IMR-90 (cell line): ENCODE data around the gene PTRHD1. TPM values are rescaled to one million over a fixed set of nuclear protein-coding genes. Genes with fewer than 3 reads are reported as not detected.

Experiments
- ATAC-seq: fragments of 200-7000 bp; cut with Tn5 transposase; 2 replicates; pipeline ENCODE4 v1.9.1; 2020; ENCODE audit warnings: low read depth, mild to moderate bottlenecking, moderate library complexity
- BruUV-seq: library from RNA; stranded (reverse); fragments of 400-500 nt; replicated peaks from 2 replicates; lab custom pipeline; 2021; lab: Mats Ljungman, UMichigan
- CTCF ChIA-PET: fragments of 300-600 bp; formaldehyde crosslinking; extraction: SDS; loops from one replicate; lab custom pipeline; 2021; ENCODE audit warnings: antibody characterized with exemption; lab: Yijun Ruan, JAX
- POLR2A ChIA-PET: fragments of 300-600 bp; sonication (Branson Sonifier 250); formaldehyde crosslinking; loops from one replicate; lab custom pipeline; 2022; ENCODE audit warnings: antibody characterized with exemption; ENCODE audit not compliant: unreplicated experiment; lab: Charles Lee
- DNase-seq: peaks from one replicate; pipeline ENCODE4 v3.0.0; 2013
- H2AFZ ChIP-seq: replicated peaks from 2 replicates; pipeline ENCODE3; 2013; ENCODE audit warnings: low read length, mild to moderate bottlenecking; ENCODE audit not compliant: poor library complexity
- H2AK5ac ChIP-seq: 2 replicates; pipeline ENCODE4 v1.6.1; 2013; ENCODE audit warnings: low read depth, low read length, inconsistent platforms
- H2AK9ac ChIP-seq: replicated peaks from 2 replicates; pipeline ENCODE3; 2013; ENCODE audit warnings: mild to moderate bottlenecking, low read depth, low read length, moderate library complexity; ENCODE audit not compliant: poor library complexity
- H2BK120ac ChIP-seq: 2 replicates; pipeline ENCODE4 v1.6.1; 2013; ENCODE audit warnings: low read depth, low read length, inconsistent platforms
- H2BK15ac ChIP-seq: 3 replicates; pipeline ENCODE4 v1.6.1; 2013; ENCODE audit warnings: low read depth, low read length, inconsistent platforms
- H2BK20ac ChIP-seq: 2 replicates; pipeline ENCODE4 v1.6.1; 2013; ENCODE audit warnings: low read depth, mild to moderate bottlenecking, inconsistent platforms, low read length, moderate library complexity
- H2BK5ac ChIP-seq: 2 replicates; pipeline ENCODE4 v1.6.1; 2013; ENCODE audit warnings: mild to moderate bottlenecking, low read depth, low read length, inconsistent platforms; ENCODE audit not compliant: poor library complexity, severe bottlenecking
- H3K14ac ChIP-seq: replicated peaks from 2 replicates; pipeline ENCODE4 v1.6.1; 2013; ENCODE audit warnings: low read depth, low read length, inconsistent platforms
- H3K18ac ChIP-seq: 2 replicates; pipeline ENCODE4 v1.6.1; 2013; ENCODE audit warnings: low read depth, low read length, control low read depth
- H3K23ac ChIP-seq: 2 replicates; pipeline ENCODE4 v1.6.1; 2013; ENCODE audit warnings: low read depth, low read length, inconsistent platforms
- H3K27ac ChIP-seq: 2 replicates; pipeline ENCODE4 v1.5.1; 2013; ENCODE audit warnings: mild to moderate bottlenecking, control low read depth, low read length; ENCODE audit not compliant: insufficient read depth
- H3K27me3 ChIP-seq: 2 replicates; pipeline ENCODE4 v1.6.1; 2013; ENCODE audit warnings: low read length; ENCODE audit not compliant: control insufficient read depth, insufficient read depth
- H3K36me3 ChIP-seq: 2 replicates; pipeline ENCODE4 v1.6.1; 2013; ENCODE audit warnings: low read length, mixed read lengths; ENCODE audit not compliant: control insufficient read depth, insufficient read depth
- H3K4ac ChIP-seq: 2 replicates; pipeline ENCODE4 v1.6.1; 2013; ENCODE audit warnings: low read depth, low read length, inconsistent platforms
- H3K4me1 ChIP-seq: 2 replicates; pipeline ENCODE4 v1.6.1; 2013; ENCODE audit warnings: low read length, mixed read lengths; ENCODE audit not compliant: control insufficient read depth, insufficient read depth
- H3K4me2 ChIP-seq: 2 replicates; pipeline ENCODE4 v1.6.1; 2013; ENCODE audit warnings: low read depth, mild to moderate bottlenecking, control low read depth, low read length, moderate library complexity
- H3K4me3 ChIP-seq: 2 replicates; pipeline ENCODE4 v1.5.1; 2013; ENCODE audit warnings: low read depth, mild to moderate bottlenecking, control low read depth, low read length, moderate library complexity; ENCODE audit not compliant: insufficient read depth
- H3K56ac ChIP-seq: 2 replicates; pipeline ENCODE4 v1.6.1; 2013; ENCODE audit warnings: low read length, inconsistent platforms; ENCODE audit not compliant: insufficient read depth; ENCODE audit errors: extremely low read depth
- H3K79me1 ChIP-seq, 2 experiments: 2 replicates each; pipeline ENCODE4 v1.6.1; 2013; ENCODE audit warnings: low read length in 2 of 2, inconsistent platforms in 1 of 2, low read depth in 1 of 2
- H3K9ac ChIP-seq: 2 replicates; pipeline ENCODE4 v1.6.1; 2013; ENCODE audit warnings: low read depth, low read length, control low read depth
- H3K9me1 ChIP-seq: 2 replicates; pipeline ENCODE4 v1.6.1; 2013; ENCODE audit warnings: low read length, inconsistent platforms; ENCODE audit not compliant: insufficient read depth
- H3K9me3 ChIP-seq: 2 replicates; pipeline ENCODE4 v1.6.1; 2013; ENCODE audit warnings: low read length; ENCODE audit not compliant: control insufficient read depth, insufficient read depth
- H4K20me1 ChIP-seq: 2 replicates; pipeline ENCODE4 v1.6.1; 2013; ENCODE audit warnings: low read length, inconsistent platforms; ENCODE audit not compliant: insufficient read depth
- H4K5ac ChIP-seq: 2 replicates; pipeline ENCODE4 v1.6.1; 2013; ENCODE audit warnings: mild to moderate bottlenecking, low read depth, low read length, control low read depth
- H4K8ac ChIP-seq, 2 experiments: 2 replicates each; pipeline ENCODE4 v1.6.1; 2013; ENCODE audit warnings: low read depth in 2 of 2, low read length in 2 of 2, control low read depth in 1 of 2, inconsistent platforms in 1 of 2
- H4K91ac ChIP-seq: 2 replicates; pipeline ENCODE4 v1.6.1; 2013; ENCODE audit warnings: low read depth, low read length, inconsistent platforms; ENCODE audit not compliant: insufficient read depth
- BHLHE40 ChIP-seq: fragments of 150-350 bp; IDR thresholded peaks from 2 replicates; pipeline ENCODE4 v1.6.1; 2016; ENCODE audit warnings: mild to moderate bottlenecking, low read depth, low read length
- CEBPB ChIP-seq: IDR thresholded peaks from 2 replicates; pipeline ENCODE4 v1.6.1; 2012; ENCODE audit warnings: low read depth, low read length, improper control_type of control experiment
- CHD1 ChIP-seq: IDR thresholded peaks from 2 replicates; pipeline ENCODE4 v1.6.1; 2012; ENCODE audit warnings: low read depth, low read length, improper control_type of control experiment
- CTCF ChIP-seq: conservative IDR thresholded peaks from 2 replicates; pipeline ENCODE4 v1.5.1; 2012; ENCODE audit warnings: mild to moderate bottlenecking, low read depth, low read length, improper control_type of control experiment
- FOS ChIP-seq: fragments of 150-350 bp; IDR thresholded peaks from 2 replicates; pipeline ENCODE4 v1.6.1; 2016; ENCODE audit warnings: low read depth, low read length
- MAFK ChIP-seq: IDR thresholded peaks from 2 replicates; pipeline ENCODE4 v1.6.1; 2012; ENCODE audit warnings: low read depth, low read length, improper control_type of control experiment
- MAZ ChIP-seq: IDR thresholded peaks from 2 replicates; pipeline ENCODE4 v1.6.1; 2012; ENCODE audit warnings: low read depth, mild to moderate bottlenecking, low read length, improper control_type of control experiment, moderate library complexity, borderline replicate concordance
- MXI1 ChIP-seq: IDR thresholded peaks from 2 replicates; pipeline ENCODE4 v1.6.1; 2012; ENCODE audit warnings: low read depth, mild to moderate bottlenecking, low read length, moderate library complexity, borderline replicate concordance
- NFE2L2 ChIP-seq: fragments of 150-350 bp; IDR thresholded peaks from 2 replicates; pipeline ENCODE4 v1.6.1; 2016; ENCODE audit warnings: low read depth, mild to moderate bottlenecking, low read length
- POLR2A ChIP-seq: IDR thresholded peaks from 2 replicates; pipeline ENCODE4 v1.6.1; 2012; ENCODE audit warnings: mild to moderate bottlenecking, low read depth, low read length
- RAD21 ChIP-seq: IDR thresholded peaks from 2 replicates; pipeline ENCODE4 v1.6.1; 2012; ENCODE audit warnings: low read length, improper control_type of control experiment
- RCOR1 ChIP-seq: IDR thresholded peaks from 2 replicates; pipeline ENCODE4 v1.6.1; 2012; ENCODE audit warnings: mild to moderate bottlenecking, low read length, improper control_type of control experiment; ENCODE audit not compliant: insufficient replicate concordance
- RFX5 ChIP-seq: IDR thresholded peaks from 2 replicates; pipeline ENCODE4 v1.8.0; 2012; ENCODE audit warnings: low read depth, mild to moderate bottlenecking, low read length, moderate library complexity
- SMC3 ChIP-seq: fragments of 150-350 bp; IDR thresholded peaks from 2 replicates; pipeline ENCODE4 v1.6.1; 2016; ENCODE audit warnings: low read depth, mild to moderate bottlenecking, antibody characterized with exemption, low read length, moderate library complexity
- WGBS, 2 experiments: methylation state at CpG; one replicate each; pipeline versions ENCODE4 v1.1.5 to v1.1.7; 2013; ENCODE audit warnings: missing lambda C conversion rate in 2 of 2; ENCODE audit not compliant: insufficient read length in 1 of 2; ENCODE audit errors: extremely low coverage in 2 of 2; 5-methylcytosine and 5-hydroxymethylcytosine counted together
- dilution Hi-C: fragments of 300-500 bp; cut with HindIII; formaldehyde crosslinking; loops from one replicate; pipeline ENCODE4 v1.14.3; 2018; ENCODE audit warnings: low sequenced_read_pairs; ENCODE audit not compliant: unreplicated experiment
- in situ Hi-C: fragments of 300-500 bp; cut with MboI; formaldehyde crosslinking; loops from 3 replicates; pipeline ENCODE4 v1.14.3; 2019; ENCODE audit warnings: low sequenced_read_pairs, inconsistent platforms, mixed read lengths
- intact Hi-C: fragments of 100-400 bp; cut with micrococcal nuclease; formaldehyde crosslinking; loops from 2 replicates; pipeline ENCODE4 v1.10.0; 2022
- polyA plus RNA-seq, 3 experiments: library from polyadenylated mRNA; depleted of rRNA; stranded (reverse); fragments of >200 nt; gene quantifications; 2 replicates each; pipeline ENCODE4 v1.2.3, GENCODE V29; 2012; ENCODE audit warnings: low replicate concordance in 1 of 3
- total RNA-seq: library from RNA; depleted of rRNA; stranded (reverse); fragments of >200 nt; gene quantifications from 2 replicates; pipeline ENCODE4 v1.2.3, GENCODE V29; 2012
- TF ChIP-seq, protein P1 (sequence below): fragments of 150-350 bp; IDR thresholded peaks from 2 replicates; pipeline ENCODE4 v1.6.1; 2016; ENCODE audit warnings: low read depth, mild to moderate bottlenecking, low read length, moderate library complexity, borderline replicate concordance
- TF ChIP-seq, protein P2 (sequence below): fragments of 150-350 bp; IDR thresholded peaks from 2 replicates; pipeline ENCODE4 v1.6.1; 2017; ENCODE audit warnings: mild to moderate bottlenecking, antibody characterized with exemption, low read length, low read depth

The PTRHD1 gene
- total and polyA plus RNA-seq, 2 of the 4 experiments (the other 2 are of a cell fraction) = 11.7 to 30.9 TPM

DNA sequence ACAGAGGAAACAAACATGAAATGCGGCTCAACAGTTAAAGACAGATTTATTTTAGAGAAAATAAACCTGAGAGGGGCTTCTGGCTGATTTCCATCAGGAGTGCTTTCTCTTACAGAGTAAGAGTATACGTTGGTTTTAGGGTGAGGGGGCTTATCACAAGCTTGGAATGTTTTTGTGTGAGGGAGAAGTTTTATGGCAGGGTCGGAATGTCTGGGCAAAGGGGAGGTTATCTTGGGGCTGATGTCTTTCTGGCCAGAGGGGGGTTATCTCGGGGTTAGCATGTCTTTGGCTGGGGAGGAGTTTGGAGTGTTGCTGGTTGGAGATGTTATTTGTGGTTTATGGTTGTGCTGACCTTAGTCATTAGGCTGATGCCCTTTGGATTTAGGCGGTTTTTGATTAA, 22.1 kb downstream of the PTRHD1 start:
- Histone ChIP-seq H4K20me1 (no peaks in the 10 kb centered on the region), H3K56ac (no peak overlapping the region), H3K9me3 (no peaks in the 10 kb centered on the region), H3K4me3 (no peak overlapping the region), H3K79me1 (no peaks in the 10 kb centered on the region), H3K14ac (no peak overlapping the region), H4K8ac (no peak overlapping the region), H3K18ac (no peak overlapping the region), H2AK5ac (no peak overlapping the region), H3K27ac (no peak overlapping the region), H3K9me1 (no peaks in the 10 kb centered on the region), H3K4ac (no peak overlapping the region), H2BK20ac (no peak overlapping the region), H3K36me3 (peaks cover 9% of the 10 kb centered on the region; the same call in 1 of the 2 replicates), H3K27me3 (no peaks in the 10 kb centered on the region), H2BK5ac (no peak overlapping the region), H3K4me2 (no peak overlapping the region), H2AK9ac (no peak overlapping the region), H3K4me1 (no peaks in the 10 kb centered on the region), H3K23ac (no peak overlapping the region), H4K91ac (no peak overlapping the region), H2BK15ac (no peak overlapping the region), H3K9ac (no peak overlapping the region), H2BK120ac (no peak overlapping the region), H2AFZ (no peak overlapping the region), H4K5ac (no peak overlapping the region)
- TF ChIP-seq, protein P1, sequence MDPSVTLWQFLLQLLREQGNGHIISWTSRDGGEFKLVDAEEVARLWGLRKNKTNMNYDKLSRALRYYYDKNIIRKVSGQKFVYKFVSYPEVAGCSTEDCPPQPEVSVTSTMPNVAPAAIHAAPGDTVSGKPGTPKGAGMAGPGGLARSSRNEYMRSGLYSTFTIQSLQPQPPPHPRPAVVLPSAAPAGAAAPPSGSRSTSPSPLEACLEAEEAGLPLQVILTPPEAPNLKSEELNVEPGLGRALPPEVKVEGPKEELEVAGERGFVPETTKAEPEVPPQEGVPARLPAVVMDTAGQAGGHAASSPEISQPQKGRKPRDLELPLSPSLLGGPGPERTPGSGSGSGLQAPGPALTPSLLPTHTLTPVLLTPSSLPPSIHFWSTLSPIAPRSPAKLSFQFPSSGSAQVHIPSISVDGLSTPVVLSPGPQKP = no peak
- no peak for TF ChIP-seq SMC3
- no peak for TF ChIP-seq BHLHE40
- TF ChIP-seq CEBPB = no peak
- TF ChIP-seq RFX5 = no peak
- no peak for TF ChIP-seq NFE2L2
- TF ChIP-seq FOS = no peak
- TF ChIP-seq POLR2A = no peak
- TF ChIP-seq CHD1 = no peak
- TF ChIP-seq MXI1 = no peak
- no peak for TF ChIP-seq RCOR1
- TF ChIP-seq RAD21 = no peak
- TF ChIP-seq, protein P2, sequence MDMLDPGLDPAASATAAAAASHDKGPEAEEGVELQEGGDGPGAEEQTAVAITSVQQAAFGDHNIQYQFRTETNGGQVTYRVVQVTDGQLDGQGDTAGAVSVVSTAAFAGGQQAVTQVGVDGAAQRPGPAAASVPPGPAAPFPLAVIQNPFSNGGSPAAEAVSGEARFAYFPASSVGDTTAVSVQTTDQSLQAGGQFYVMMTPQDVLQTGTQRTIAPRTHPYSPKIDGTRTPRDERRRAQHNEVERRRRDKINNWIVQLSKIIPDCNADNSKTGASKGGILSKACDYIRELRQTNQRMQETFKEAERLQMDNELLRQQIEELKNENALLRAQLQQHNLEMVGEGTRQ = no peak
- no peak for TF ChIP-seq CTCF
- TF ChIP-seq MAZ = no peak
- TF ChIP-seq MAFK = no peak
- intact Hi-C loops (no loop called here), dilution Hi-C loops (no loop called here), in situ Hi-C loops (no loop called here)
- ChIA-PET CTCF (no interaction called here), POLR2A (no interaction called here)
- BruUV-seq = no TSS peak
- WGBS, 2 experiments = no CpG with 5 or more reads among the region's 5 CpGs
- DNase-seq (no peak), ATAC-seq (no peak)
